Measurements from ENCODE around the gene IL22RA2. TPM values are rescaled to one million over a fixed set of nuclear protein-coding genes. Genes with fewer than 3 reads are reported as not detected.

IL22RA2 gene
- total and polyA plus RNA-seq, 2 of the 13 experiments (the other 11 are each of a cell fraction or from before 2014, with no cell fraction given) = not detected

GRCh38 chr6:137162692-137163306 is 10.6 kb downstream of the IL22RA2 start:
- POLR2A ChIA-PET = no interaction called here
- FAIRE-seq (no peak), DNase-seq (ENCODE audit: low spot score) (no peak), ATAC-seq (no peak)
- in situ Hi-C loops (cut with HindIII; ENCODE audit: extremely low pct_ligation_motif_present, low pct_unique_long_range_greater_than_20kb) = no loop called here
- BruUV-seq (replicated peaks) = no TSS peak
- Histone ChIP-seq H3K36me3 (replicated peaks in 1 of 2; ENCODE audit: control insufficient read depth in 1 of 2, insufficient read depth in 2 of 2, low read length in 2 of 2) (no peaks in the 10 kb centered on the region), H3K9ac (ENCODE audit: insufficient read depth, low read depth, low read length) (no peak overlapping the region), H3K4me3 (replicated peaks in 1 of 3; ENCODE audit: insufficient read depth in 1 of 3, low read depth in 2 of 3, low read length in 3 of 3) (no peak overlapping the region), H3K79me2 (ENCODE audit: insufficient read depth, low read length) (no peaks in the 10 kb centered on the region), H2AFZ (ENCODE audit: low read length) (no peak overlapping the region), H3K4me2 (ENCODE audit: low read depth, low read length) (no peak overlapping the region), H3K27me3 (ENCODE audit: control insufficient read depth in 1 of 2, insufficient read depth in 2 of 2, low read length in 2 of 2) (peaks cover 0 to 20% of the 10 kb centered on the region in 2 experiments; a peak in 3 of 5 replicates), H3K9me3 (ENCODE audit: low read length) (peaks cover 14% of the 10 kb centered on the region), H4K20me1 (ENCODE audit: insufficient read depth, low read length) (no peaks in the 10 kb centered on the region), H3K27ac (ENCODE audit: extremely low read length, insufficient read depth, low read length) (no peak overlapping the region), H3K4me1 (ENCODE audit: insufficient read depth, low read length) (no peaks in the 10 kb centered on the region)
- CTCF ChIA-PET (ENCODE audit: low intra/inter-chr PET ratio, low total read pairs) = no interaction called here
- 0% methylated on average over 3 of the region's 3 CpGs for WGBS (ENCODE audit: low lambda C conversion rate)
- intact Hi-C loops (cut with micrococcal nuclease; ENCODE audit: unreplicated experiment) = no loop called here
- TF ChIP-seq NFKBIZ (CRISPR knock-in tag; IDR thresholded peaks at IDR 0.05) = no peak
- TF ChIP-seq, protein P1, sequence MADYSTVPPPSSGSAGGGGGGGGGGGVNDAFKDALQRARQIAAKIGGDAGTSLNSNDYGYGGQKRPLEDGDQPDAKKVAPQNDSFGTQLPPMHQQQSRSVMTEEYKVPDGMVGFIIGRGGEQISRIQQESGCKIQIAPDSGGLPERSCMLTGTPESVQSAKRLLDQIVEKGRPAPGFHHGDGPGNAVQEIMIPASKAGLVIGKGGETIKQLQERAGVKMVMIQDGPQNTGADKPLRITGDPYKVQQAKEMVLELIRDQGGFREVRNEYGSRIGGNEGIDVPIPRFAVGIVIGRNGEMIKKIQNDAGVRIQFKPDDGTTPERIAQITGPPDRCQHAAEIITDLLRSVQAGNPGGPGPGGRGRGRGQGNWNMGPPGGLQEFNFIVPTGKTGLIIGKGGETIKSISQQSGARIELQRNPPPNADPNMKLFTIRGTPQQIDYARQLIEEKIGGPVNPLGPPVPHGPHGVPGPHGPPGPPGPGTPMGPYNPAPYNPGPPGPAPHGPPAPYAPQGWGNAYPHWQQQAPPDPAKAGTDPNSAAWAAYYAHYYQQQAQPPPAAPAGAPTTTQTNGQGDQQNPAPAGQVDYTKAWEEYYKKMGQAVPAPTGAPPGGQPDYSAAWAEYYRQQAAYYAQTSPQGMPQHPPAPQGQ (CRISPR knock-in tag; IDR thresholded peaks at IDR 0.05; ENCODE audit: borderline replicate concordance) = no peak
- TF ChIP-seq ZNF720 (CRISPR knock-in tag; IDR thresholded peaks at IDR 0.05) = no peak
- no peak for TF ChIP-seq RFXAP (CRISPR knock-in tag; IDR thresholded peaks at IDR 0.05; ENCODE audit: borderline replicate concordance)
- TF ChIP-seq HOXD1 (CRISPR knock-in tag; IDR thresholded peaks at IDR 0.05) = no peak
- TF ChIP-seq NFE2 (CRISPR knock-in tag; IDR thresholded peaks at IDR 0.05) = no peak
- TF ChIP-seq TOPORS (CRISPR knock-in tag; IDR thresholded peaks at IDR 0.05) = no peak
- TF ChIP-seq SNAPC4 (CRISPR knock-in tag; IDR thresholded peaks at IDR 0.05) = no peak
- no peak for TF ChIP-seq TSC22D2 (CRISPR knock-in tag; IDR thresholded peaks at IDR 0.05; ENCODE audit: borderline replicate concordance)
- no peak for TF ChIP-seq PRMT3 (CRISPR knock-in tag; IDR thresholded peaks at IDR 0.05; ENCODE audit: borderline replicate concordance, low read depth)
- TF ChIP-seq, protein P2, sequence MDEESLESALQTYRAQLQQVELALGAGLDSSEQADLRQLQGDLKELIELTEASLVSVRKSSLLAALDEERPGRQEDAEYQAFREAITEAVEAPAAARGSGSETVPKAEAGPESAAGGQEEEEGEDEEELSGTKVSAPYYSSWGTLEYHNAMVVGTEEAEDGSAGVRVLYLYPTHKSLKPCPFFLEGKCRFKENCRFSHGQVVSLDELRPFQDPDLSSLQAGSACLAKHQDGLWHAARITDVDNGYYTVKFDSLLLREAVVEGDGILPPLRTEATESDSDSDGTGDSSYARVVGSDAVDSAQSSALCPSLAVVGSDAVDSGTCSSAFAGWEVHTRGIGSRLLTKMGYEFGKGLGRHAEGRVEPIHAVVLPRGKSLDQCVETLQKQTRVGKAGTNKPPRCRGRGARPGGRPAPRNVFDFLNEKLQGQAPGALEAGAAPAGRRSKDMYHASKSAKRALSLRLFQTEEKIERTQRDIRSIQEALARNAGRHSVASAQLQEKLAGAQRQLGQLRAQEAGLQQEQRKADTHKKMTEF (CRISPR knock-in tag; IDR thresholded peaks at IDR 0.05) = no peak
- no peak for TF ChIP-seq SSRP1 (CRISPR knock-in tag; IDR thresholded peaks at IDR 0.05)
- TF ChIP-seq TGIF2 (CRISPR knock-in tag; IDR thresholded peaks at IDR 0.05) = no peak

All from HepG2 (cell line).